ENCODE results near the gene MRPS15.

The MRPS15 gene

DNA sequence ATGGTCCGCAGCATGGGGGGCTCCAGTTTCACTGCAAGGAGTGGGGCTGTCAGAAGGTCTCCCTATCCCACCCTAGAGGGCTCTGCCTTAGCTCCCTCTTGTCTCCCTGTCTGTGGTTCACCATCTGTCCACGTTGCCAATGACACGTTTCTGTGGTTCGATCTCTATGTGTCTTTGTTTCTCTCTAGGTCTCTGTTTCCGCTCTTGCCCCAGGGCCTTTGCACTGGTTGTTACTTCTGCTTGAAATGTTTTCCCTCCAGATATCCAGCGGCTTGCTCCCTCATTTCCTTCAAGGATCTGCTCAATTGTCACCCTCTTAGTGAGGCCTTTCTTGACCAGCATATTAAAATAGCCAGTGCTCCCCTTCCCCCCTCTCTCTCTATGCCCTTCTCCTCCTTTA lies 8.5 kb upstream of the MRPS15 start:
- Histone ChIP-seq H4K20me1 (ENCODE audit: insufficient read depth, low read length) (no peaks in the 10 kb centered on the region), H3F3A (ENCODE audit: insufficient read depth, low read length) (no peaks in the 10 kb centered on the region), H3K9me2 (ENCODE audit: low read depth, low read length) (no peaks in the 10 kb centered on the region), H3K4me2 (ENCODE audit: low read length) (no peak overlapping the region), H3K79me2 (ENCODE audit: insufficient read depth, low read length) (no peaks in the 10 kb centered on the region), H3K4me1 (ENCODE audit: insufficient read depth, low read length, severe bottlenecking) (no peaks in the 10 kb centered on the region), H3K36me3 (ENCODE audit: insufficient read depth, low read length) (no peaks in the 10 kb centered on the region), H3K4me3 (ENCODE audit: low read depth, low read length, poor library complexity, severe bottlenecking) (no peak overlapping the region), H2AFZ (ENCODE audit: low read length) (no peak overlapping the region), H3K27ac (ENCODE audit: low read depth, low read length, poor library complexity, severe bottlenecking) (no peak overlapping the region), H3K9me3 (ENCODE audit: low read length) (no peaks in the 10 kb centered on the region), H3K27me3 (ENCODE audit: insufficient read depth, low read length) (no peaks in the 10 kb centered on the region), H3K9ac (ENCODE audit: low read length) (no peak overlapping the region)
- TF ChIP-seq, protein P1, sequence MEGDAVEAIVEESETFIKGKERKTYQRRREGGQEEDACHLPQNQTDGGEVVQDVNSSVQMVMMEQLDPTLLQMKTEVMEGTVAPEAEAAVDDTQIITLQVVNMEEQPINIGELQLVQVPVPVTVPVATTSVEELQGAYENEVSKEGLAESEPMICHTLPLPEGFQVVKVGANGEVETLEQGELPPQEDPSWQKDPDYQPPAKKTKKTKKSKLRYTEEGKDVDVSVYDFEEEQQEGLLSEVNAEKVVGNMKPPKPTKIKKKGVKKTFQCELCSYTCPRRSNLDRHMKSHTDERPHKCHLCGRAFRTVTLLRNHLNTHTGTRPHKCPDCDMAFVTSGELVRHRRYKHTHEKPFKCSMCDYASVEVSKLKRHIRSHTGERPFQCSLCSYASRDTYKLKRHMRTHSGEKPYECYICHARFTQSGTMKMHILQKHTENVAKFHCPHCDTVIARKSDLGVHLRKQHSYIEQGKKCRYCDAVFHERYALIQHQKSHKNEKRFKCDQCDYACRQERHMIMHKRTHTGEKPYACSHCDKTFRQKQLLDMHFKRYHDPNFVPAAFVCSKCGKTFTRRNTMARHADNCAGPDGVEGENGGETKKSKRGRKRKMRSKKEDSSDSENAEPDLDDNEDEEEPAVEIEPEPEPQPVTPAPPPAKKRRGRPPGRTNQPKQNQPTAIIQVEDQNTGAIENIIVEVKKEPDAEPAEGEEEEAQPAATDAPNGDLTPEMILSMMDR (IDR thresholded peaks at IDR 0.05; ENCODE audit: low read length) = no peak
- TF ChIP-seq EZH2 (IDR thresholded peaks at IDR 0.05; ENCODE audit: borderline replicate concordance, low read length) = no peak

DNA sequence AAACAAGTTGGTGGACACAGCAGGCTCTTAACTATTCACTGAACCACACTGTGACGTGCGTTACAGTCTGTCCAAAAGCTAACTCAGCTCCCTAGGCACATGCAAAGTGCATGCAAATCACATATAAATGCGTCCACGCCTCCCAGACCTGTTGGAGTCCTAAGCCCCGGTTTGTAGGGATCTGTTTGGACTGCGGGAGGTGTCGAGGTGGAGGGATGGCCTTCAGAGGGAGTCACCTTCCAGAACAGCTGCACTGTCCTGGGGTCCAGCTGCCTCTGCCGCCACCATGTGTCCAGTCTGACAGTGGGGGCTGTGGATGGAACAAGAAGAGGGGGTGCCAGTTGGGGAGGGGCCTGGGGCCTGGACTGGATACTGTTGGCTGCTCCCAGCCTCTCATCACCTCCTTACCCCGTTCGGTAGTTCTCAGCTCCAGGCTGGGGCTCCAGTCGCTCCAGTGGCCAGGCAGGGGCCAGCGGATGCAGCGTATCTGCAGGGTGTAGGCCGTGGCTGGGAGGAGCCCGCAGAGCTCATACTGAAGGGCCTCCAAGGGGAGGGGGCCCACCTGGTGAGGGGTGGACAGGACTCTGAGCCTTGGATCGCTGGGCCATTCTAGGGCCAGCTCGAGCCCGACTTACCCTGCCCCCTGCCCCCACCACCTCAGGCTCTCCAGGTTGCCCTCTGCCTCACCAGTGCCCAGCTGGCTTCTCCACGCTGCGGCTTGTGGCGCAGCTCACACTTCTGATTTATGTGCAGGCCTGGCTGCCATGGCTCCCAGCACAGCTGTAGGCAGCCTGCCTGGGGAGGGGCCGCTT lies 7.9 kb upstream of the MRPS15 start:
- H3K4me2 ChIP-seq (ENCODE audit: low read length) = no peak overlapping the region
- H3K79me2 ChIP-seq (ENCODE audit: insufficient read depth, low read length) = no peaks in the 10 kb centered on the region
- no peaks in the 10 kb centered on the region for H3K9me3 ChIP-seq (ENCODE audit: low read length)
- no peaks in the 10 kb centered on the region for H3K4me1 ChIP-seq (ENCODE audit: insufficient read depth, low read length, severe bottlenecking)
- H3K9me2 ChIP-seq (ENCODE audit: low read depth, low read length) = no peaks in the 10 kb centered on the region
- no peaks in the 10 kb centered on the region for H3K36me3 ChIP-seq (ENCODE audit: insufficient read depth, low read length)
- H2AFZ ChIP-seq (ENCODE audit: low read length) = no peak overlapping the region
- H3K9ac ChIP-seq (ENCODE audit: low read length) = no peak overlapping the region
- no peak overlapping the region for H3K4me3 ChIP-seq (ENCODE audit: low read depth, low read length, poor library complexity, severe bottlenecking)
- no peaks in the 10 kb centered on the region for H4K20me1 ChIP-seq (ENCODE audit: insufficient read depth, low read length)
- TF ChIP-seq, protein P1 (IDR thresholded peaks at IDR 0.05; ENCODE audit: low read length) = no peak
- no peak for TF ChIP-seq EZH2 (IDR thresholded peaks at IDR 0.05; ENCODE audit: borderline replicate concordance, low read length)
- no peaks in the 10 kb centered on the region for H3F3A ChIP-seq (ENCODE audit: insufficient read depth, low read length)
- H3K27ac ChIP-seq (ENCODE audit: low read depth, low read length, poor library complexity, severe bottlenecking) = no peak overlapping the region
- H3K27me3 ChIP-seq (ENCODE audit: insufficient read depth, low read length) = no peaks in the 10 kb centered on the region

DNA sequence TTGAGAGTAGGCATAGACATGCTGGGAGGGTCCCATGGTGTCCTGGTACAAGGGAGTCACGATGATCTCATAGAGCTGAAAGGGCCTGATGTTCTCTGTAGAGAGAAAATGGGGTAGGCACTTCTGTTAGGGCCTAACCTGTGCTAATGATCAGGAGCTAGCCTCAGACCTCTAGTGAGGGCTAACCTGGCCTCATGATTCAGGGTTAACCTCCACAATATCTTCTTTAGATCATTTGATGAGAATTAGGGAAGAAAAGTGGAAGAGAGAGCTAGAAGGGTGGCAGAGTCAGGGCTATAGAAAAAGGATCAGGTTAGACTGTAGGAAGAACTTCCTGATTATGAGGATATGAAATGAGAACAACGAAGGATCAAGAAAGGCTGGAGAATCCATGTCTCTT lies 5.0 kb upstream of the MRPS15 start:
- peaks cover 9% of the 10 kb centered on the region for H3K4me1 ChIP-seq (ENCODE audit: insufficient read depth, low read length, severe bottlenecking)
- H3K9ac ChIP-seq (ENCODE audit: low read length) = no peak overlapping the region

More for the DNA sequence above, 5.0 kb upstream of the MRPS15 start:
- no peaks in the 10 kb centered on the region for H3K36me3 ChIP-seq (ENCODE audit: insufficient read depth, low read length)
- peaks cover 4% of the 10 kb centered on the region; the same call in 1 of the 2 replicates for H3K9me3 ChIP-seq (ENCODE audit: low read length)
- H3K9me2 ChIP-seq (ENCODE audit: low read depth, low read length) = no peaks in the 10 kb centered on the region
- TF ChIP-seq EZH2 (IDR thresholded peaks at IDR 0.05; ENCODE audit: borderline replicate concordance, low read length) = no peak
- TF ChIP-seq, protein P1 (IDR thresholded peaks at IDR 0.05; ENCODE audit: low read length) = no peak
- no peaks in the 10 kb centered on the region for H3K79me2 ChIP-seq (ENCODE audit: insufficient read depth, low read length)
- H3K27me3 ChIP-seq (ENCODE audit: insufficient read depth, low read length) = no peaks in the 10 kb centered on the region
- no peak overlapping the region for H3K27ac ChIP-seq (ENCODE audit: low read depth, low read length, poor library complexity, severe bottlenecking)
- H3K4me2 ChIP-seq (ENCODE audit: low read length) = no peak overlapping the region
- H3F3A ChIP-seq (ENCODE audit: insufficient read depth, low read length) = no peaks in the 10 kb centered on the region
- H2AFZ ChIP-seq (ENCODE audit: low read length) = no peak overlapping the region
- H3K4me3 ChIP-seq (ENCODE audit: low read depth, low read length, poor library complexity, severe bottlenecking) = no peak overlapping the region
- H4K20me1 ChIP-seq (ENCODE audit: insufficient read depth, low read length) = no peaks in the 10 kb centered on the region
